HEK293 (cell line): ENCODE data around the gene HEATR5A.

Experiments
- CTCF ChIA-PET: fragments of 350-600 bp; formaldehyde crosslinking; extraction: SDS; loops from one replicate; lab custom pipeline; 2021; ENCODE audit warnings: antibody characterized with exemption; lab: Yijun Ruan, JAX
- POLR2A ChIA-PET: fragments of 300-600 bp; formaldehyde crosslinking; extraction: SDS; loops from one replicate; lab custom pipeline; 2020; ENCODE audit warnings: antibody characterized with exemption, inconsistent platforms; lab: Yijun Ruan, JAX
- H3K27ac ChIP-seq: fragments of 200-500 bp; sonication (Bioruptor generic); 2 replicates; pipeline ENCODE4 v1.5.1; 2014; ENCODE audit warnings: low read depth, low read length, control low read depth, inconsistent platforms; ENCODE audit errors: extremely low read depth
- H3K36me3 ChIP-seq, 2 experiments: fragments of 200-500 bp in 1 of 2; sonication (Bioruptor generic) in 1 of 2; 1 replicate in 1 of 2; 2 replicates in 1 of 2; pipeline ENCODE4 v1.5.1; 2014 to 2017; ENCODE audit warnings: inconsistent platforms in 2 of 2, low read length in 2 of 2; ENCODE audit not compliant: control insufficient read depth in 2 of 2, insufficient read depth in 1 of 2
- H3K4me1 ChIP-seq: fragments of 200-500 bp; sonication (Bioruptor generic); 2 replicates; pipeline ENCODE4 v1.5.1; 2014; ENCODE audit warnings: mild to moderate bottlenecking, low read length, inconsistent platforms; ENCODE audit not compliant: control insufficient read depth, insufficient read depth
- H3K4me3 ChIP-seq: 2 replicates; pipeline ENCODE4 v1.5.1; 2011; ENCODE audit warnings: low read depth, mild to moderate bottlenecking, control low read depth, low read length, moderate library complexity
- H3K9me3 ChIP-seq: fragments of 200-500 bp; sonication (Bioruptor generic); 2 replicates; pipeline ENCODE4 v1.5.1; 2014; ENCODE audit warnings: low read depth, low read length, inconsistent platforms; ENCODE audit not compliant: control insufficient read depth, insufficient read depth
- HOXA7 ChIP-seq: sonication (generic); formaldehyde crosslinking; IDR thresholded peaks from 2 replicates; pipeline ENCODE4 v1.8.1; 2022; ENCODE audit warnings: missing genetic modification reagents, borderline replicate concordance
- KLF7 ChIP-seq: fragments of 450-650 bp; formaldehyde crosslinking; IDR thresholded peaks from 2 replicates; pipeline ENCODE4 v1.5.1; 2016; ENCODE audit warnings: missing biosample characterization, missing genetic modification characterization, borderline replicate concordance
- KLF8 ChIP-seq: fragments of 450-650 bp; formaldehyde crosslinking; IDR thresholded peaks from 2 replicates; pipeline ENCODE4 v1.5.1; 2016; ENCODE audit warnings: missing biosample characterization, missing genetic modification characterization
- PRDM10 ChIP-seq: fragments of 450-650 bp; formaldehyde crosslinking; IDR thresholded peaks from 2 replicates; pipeline ENCODE4 v1.5.1; 2016; ENCODE audit warnings: missing biosample characterization, missing genetic modification characterization
- PRDM2 ChIP-seq: fragments of 450-650 bp; formaldehyde crosslinking; IDR thresholded peaks from 2 replicates; pipeline ENCODE4 v1.5.1; 2016; ENCODE audit warnings: missing biosample characterization, missing genetic modification characterization, borderline replicate concordance
- TRIM28 ChIP-seq: IDR thresholded peaks from 2 replicates; pipeline ENCODE4 v1.6.1; 2011; ENCODE audit warnings: low read length, control low read depth, borderline replicate concordance
- ZNF138 ChIP-seq: fragments of 450-650 bp; formaldehyde crosslinking; IDR thresholded peaks from 2 replicates; pipeline ENCODE4 v1.5.1; 2016; ENCODE audit warnings: missing biosample characterization, missing genetic modification characterization, borderline replicate concordance
- ZNF175 ChIP-seq: fragments of 450-650 bp; formaldehyde crosslinking; IDR thresholded peaks from 2 replicates; pipeline ENCODE4 v1.5.1; 2016; ENCODE audit warnings: missing biosample characterization, missing genetic modification characterization
- ZNF292 ChIP-seq: fragments of 450-650 bp; formaldehyde crosslinking; IDR thresholded peaks from 2 replicates; pipeline ENCODE4 v1.5.1; 2016; ENCODE audit warnings: low read depth, missing biosample characterization, missing genetic modification characterization, borderline replicate concordance
- ZNF426 ChIP-seq: fragments of 450-650 bp; formaldehyde crosslinking; IDR thresholded peaks from 2 replicates; pipeline ENCODE4 v1.5.1; 2017; ENCODE audit warnings: missing biosample characterization, missing genetic modification characterization, mild to moderate bottlenecking, inconsistent platforms, moderate library complexity
- ZNF473 ChIP-seq: fragments of 450-650 bp; formaldehyde crosslinking; IDR thresholded peaks from 2 replicates; pipeline ENCODE4 v1.5.1; 2017; ENCODE audit warnings: missing biosample characterization, missing genetic modification characterization
- ZNF596 ChIP-seq: fragments of 450-650 bp; IDR thresholded peaks from 2 replicates; pipeline ENCODE4 v1.5.0; 2018; ENCODE audit warnings: missing biosample characterization, mild to moderate bottlenecking, missing genetic modification characterization, moderate library complexity
- ZNF624 ChIP-seq: fragments of 450-650 bp; formaldehyde crosslinking; IDR thresholded peaks from 2 replicates; pipeline ENCODE4 v1.5.1; 2017; ENCODE audit warnings: missing biosample characterization, missing genetic modification characterization
- ZNF658 ChIP-seq: fragments of 450-650 bp; formaldehyde crosslinking; IDR thresholded peaks from 2 replicates; pipeline ENCODE4; 2016; ENCODE audit warnings: missing biosample characterization, missing genetic modification characterization
- ZNF777 ChIP-seq: fragments of 450-650 bp; formaldehyde crosslinking; IDR thresholded peaks from 2 replicates; pipeline ENCODE4 v1.5.1; 2017; ENCODE audit warnings: missing biosample characterization, missing genetic modification characterization, borderline replicate concordance
- ZSCAN18 ChIP-seq: fragments of 450-650 bp; formaldehyde crosslinking; IDR thresholded peaks from 2 replicates; pipeline ENCODE4 v1.5.1; 2016; ENCODE audit warnings: missing biosample characterization, missing genetic modification characterization
- TF ChIP-seq, protein P1 (sequence below): fragments of 450-650 bp; formaldehyde crosslinking; IDR thresholded peaks from 2 replicates; pipeline ENCODE4 v1.5.1; 2016; ENCODE audit warnings: missing biosample characterization, missing genetic modification characterization
- TF ChIP-seq, protein P2 (sequence below): fragments of 450-650 bp; formaldehyde crosslinking; IDR thresholded peaks from 2 replicates; pipeline ENCODE4 v1.5.1; 2016; ENCODE audit warnings: missing biosample characterization, missing genetic modification characterization
- TF ChIP-seq, protein P3 (sequence below): fragments of 450-650 bp; formaldehyde crosslinking; IDR thresholded peaks from 2 replicates; pipeline ENCODE4 v1.5.1; 2016; ENCODE audit warnings: missing biosample characterization, missing genetic modification characterization
- TF ChIP-seq, protein P4 (sequence below): fragments of 450-650 bp; formaldehyde crosslinking; IDR thresholded peaks from 2 replicates; pipeline ENCODE4 v1.5.1; 2016; ENCODE audit warnings: missing biosample characterization, missing genetic modification characterization

Gene HEATR5A

DNA sequence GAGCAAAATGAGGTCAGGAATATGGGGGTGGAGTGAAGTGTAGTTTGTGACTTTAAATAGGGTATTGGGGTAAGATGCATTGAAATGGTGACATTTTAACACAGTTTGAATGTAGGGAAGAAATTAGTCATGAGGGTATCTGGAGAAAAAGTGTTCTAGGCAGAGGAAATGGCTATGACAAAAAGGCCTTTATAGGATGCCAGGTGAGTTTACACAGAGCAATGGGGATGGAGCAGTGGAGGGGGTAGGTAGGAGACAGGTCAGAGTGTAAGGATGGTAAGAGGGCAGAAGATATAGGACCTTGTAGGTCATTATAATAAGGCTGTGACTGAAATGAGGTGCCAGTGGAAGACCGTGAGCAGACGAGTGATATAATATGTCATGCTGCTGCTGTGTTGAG is 30.4 kb downstream of the HEATR5A start (continued):
- TF ChIP-seq, protein P1, sequence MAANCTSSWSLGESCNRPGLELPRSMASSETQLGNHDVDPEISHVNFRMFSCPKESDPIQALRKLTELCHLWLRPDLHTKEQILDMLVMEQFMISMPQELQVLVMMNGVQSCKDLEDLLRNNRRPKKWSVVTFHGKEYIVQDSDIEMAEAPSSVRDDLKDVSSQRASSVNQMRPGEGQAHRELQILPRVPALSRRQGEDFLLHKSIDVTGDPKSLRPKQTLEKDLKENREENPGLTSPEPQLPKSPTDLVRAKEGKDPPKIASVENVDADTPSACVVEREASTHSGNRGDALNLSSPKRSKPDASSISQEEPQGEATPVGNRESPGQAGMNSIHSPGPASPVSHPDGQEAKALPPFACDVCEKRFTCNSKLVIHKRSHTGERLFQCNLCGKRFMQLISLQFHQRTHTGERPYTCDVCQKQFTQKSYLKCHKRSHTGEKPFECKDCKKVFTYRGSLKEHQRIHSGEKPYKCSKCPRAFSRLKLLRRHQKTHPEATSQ (tag by site-specific recombination), result no peak
- no peak for TF ChIP-seq HOXA7
- TF ChIP-seq ZNF426 (tag by site-specific recombination), result no peak
- no peak for TF ChIP-seq ZNF596 (tag by site-specific recombination)
- TF ChIP-seq KLF7, result no peak
- no peak for TF ChIP-seq TRIM28
- TF ChIP-seq ZNF292 (tag by site-specific recombination), result no peak
- no peak for TF ChIP-seq ZSCAN18 (tag by site-specific recombination)

GRCh38 chr14:31388687-31389413 is 31.5 kb downstream of the HEATR5A start:
- no peaks in the 10 kb centered on the region for H3K9me3 ChIP-seq
- ChIA-PET POLR2A (no interaction called here), CTCF (interaction anchor here (0.6 to 0.7 kb wide), 2 partner anchors 14 to 147 kb away, joined by 3 to 4 read pairs; no protein-coding TSS in a partner anchor)
- H3K4me1 ChIP-seq, result no peaks in the 10 kb centered on the region
- peaks cover 9 to 36% of the 10 kb centered on the region in 2 experiments; a peak in 2 of 3 replicates for H3K36me3 ChIP-seq
- no peak for TF ChIP-seq ZNF777 (tag by site-specific recombination)
- no peak for TF ChIP-seq ZNF138 (tag by site-specific recombination)
- no peak for TF ChIP-seq ZNF624 (tag by site-specific recombination)
- TF ChIP-seq ZNF473 (tag by site-specific recombination), result no peak
- no peak for TF ChIP-seq ZNF175
- TF ChIP-seq KLF8, result no peak
- TF ChIP-seq, protein P2, sequence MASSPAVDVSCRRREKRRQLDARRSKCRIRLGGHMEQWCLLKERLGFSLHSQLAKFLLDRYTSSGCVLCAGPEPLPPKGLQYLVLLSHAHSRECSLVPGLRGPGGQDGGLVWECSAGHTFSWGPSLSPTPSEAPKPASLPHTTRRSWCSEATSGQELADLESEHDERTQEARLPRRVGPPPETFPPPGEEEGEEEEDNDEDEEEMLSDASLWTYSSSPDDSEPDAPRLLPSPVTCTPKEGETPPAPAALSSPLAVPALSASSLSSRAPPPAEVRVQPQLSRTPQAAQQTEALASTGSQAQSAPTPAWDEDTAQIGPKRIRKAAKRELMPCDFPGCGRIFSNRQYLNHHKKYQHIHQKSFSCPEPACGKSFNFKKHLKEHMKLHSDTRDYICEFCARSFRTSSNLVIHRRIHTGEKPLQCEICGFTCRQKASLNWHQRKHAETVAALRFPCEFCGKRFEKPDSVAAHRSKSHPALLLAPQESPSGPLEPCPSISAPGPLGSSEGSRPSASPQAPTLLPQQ (tag by site-specific recombination), result no peak
- TF ChIP-seq, protein P3, sequence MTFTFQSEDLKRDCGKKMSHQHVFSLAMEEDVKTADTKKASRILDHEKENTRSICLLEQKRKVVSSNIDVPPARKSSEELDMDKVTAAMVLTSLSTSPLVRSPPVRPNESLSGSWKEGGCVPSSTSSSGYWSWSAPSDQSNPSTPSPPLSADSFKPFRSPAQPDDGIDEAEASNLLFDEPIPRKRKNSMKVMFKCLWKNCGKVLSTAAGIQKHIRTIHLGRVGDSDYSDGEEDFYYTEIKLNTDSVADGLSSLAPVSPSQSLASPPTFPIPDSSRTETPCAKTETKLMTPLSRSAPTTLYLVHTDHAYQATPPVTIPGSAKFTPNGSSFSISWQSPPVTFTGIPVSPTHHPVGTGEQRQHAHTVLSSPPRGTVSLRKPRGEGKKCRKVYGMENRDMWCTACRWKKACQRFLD (tag by site-specific recombination), result no peak
- TF ChIP-seq PRDM10 (tag by site-specific recombination), result no peak
- TF ChIP-seq, protein P4, sequence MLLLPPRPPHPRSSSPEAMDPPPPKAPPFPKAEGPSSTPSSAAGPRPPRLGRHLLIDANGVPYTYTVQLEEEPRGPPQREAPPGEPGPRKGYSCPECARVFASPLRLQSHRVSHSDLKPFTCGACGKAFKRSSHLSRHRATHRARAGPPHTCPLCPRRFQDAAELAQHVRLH (tag by site-specific recombination), result no peak
- TF ChIP-seq ZNF658 (tag by site-specific recombination), result no peak
- no peak for TF ChIP-seq PRDM2 (tag by site-specific recombination)
- TF ChIP-seq, all 188 proteins: peak for 0
- no peak overlapping the region for H3K27ac ChIP-seq
- no peak overlapping the region for H3K4me3 ChIP-seq
